Thoracic aorta (tissue), 2 donors: ENCODE data around the gene SYN1. TPM values are rescaled to one million over a fixed set of nuclear protein-coding genes. Genes with fewer than 3 reads are reported as not detected.

Experiments used
- ATAC-seq: fragments of 150-250 bp; one replicate; pipeline ENCODE4 v1.8.0; 2017; ENCODE audit warnings: low read depth; ENCODE audit not compliant: insufficient number of reproducible peaks, low FRiP score
- DNase-seq: peaks from one replicate; pipeline ENCODE4 v3.0.0-alpha.2; 2020; ENCODE audit warnings: low spot score
- H3K27ac ChIP-seq, 2 donors: fragments of 200-600 bp; sonication (generic); 1 replicate in 1 of 2; 2 replicates in 1 of 2; pipeline ENCODE4 v1.5.1; 2016; ENCODE audit warnings: mild to moderate bottlenecking in 2 of 2, moderate library complexity in 2 of 2
- H3K27me3 ChIP-seq: fragments of 200-600 bp; sonication (generic); replicated peaks from 2 replicates; pipeline ENCODE4 v1.6.0; 2016; ENCODE audit warnings: mild to moderate bottlenecking; ENCODE audit not compliant: insufficient read depth
- H3K36me3 ChIP-seq: fragments of 200-600 bp; sonication (generic); one replicate; pipeline ENCODE4 v1.5.1; 2016
- H3K4me1 ChIP-seq, 2 donors: fragments of 200-600 bp; sonication (generic); 1 replicate in 1 of 2; 2 replicates in 1 of 2; pipeline versions ENCODE4 v1.5.1 to v1.6.0; 2016; ENCODE audit warnings: low read depth in 2 of 2, mild to moderate bottlenecking in 1 of 2; ENCODE audit not compliant: control insufficient read depth in 1 of 2
- H3K4me3 ChIP-seq: fragments of 200-600 bp; sonication (generic); 2 replicates; pipeline ENCODE4 v1.5.1; 2016; ENCODE audit warnings: mild to moderate bottlenecking
- H3K9me3 ChIP-seq: fragments of 200-600 bp; sonication (generic); 2 replicates; pipeline ENCODE4 v1.5.1; 2016
- total RNA-seq, 2 donors: library from RNA; depleted of rRNA; stranded (reverse); fragments of >200 nt; gene quantifications; one replicate each; pipeline versions ENCODE4 v1.1.0 to v1.2.3, GENCODE V29; 2016
- TF ChIP-seq, protein P1 (sequence below): fragments of 200-600 bp; sonication (generic); IDR thresholded peaks from one replicate; pipeline ENCODE4 v1.5.1; 2019; ENCODE audit warnings: antibody characterized with exemption

The SYN1 gene
- total RNA-seq, 2 donors from 2014 or later = 0.27 to 0.85 TPM

DNA sequence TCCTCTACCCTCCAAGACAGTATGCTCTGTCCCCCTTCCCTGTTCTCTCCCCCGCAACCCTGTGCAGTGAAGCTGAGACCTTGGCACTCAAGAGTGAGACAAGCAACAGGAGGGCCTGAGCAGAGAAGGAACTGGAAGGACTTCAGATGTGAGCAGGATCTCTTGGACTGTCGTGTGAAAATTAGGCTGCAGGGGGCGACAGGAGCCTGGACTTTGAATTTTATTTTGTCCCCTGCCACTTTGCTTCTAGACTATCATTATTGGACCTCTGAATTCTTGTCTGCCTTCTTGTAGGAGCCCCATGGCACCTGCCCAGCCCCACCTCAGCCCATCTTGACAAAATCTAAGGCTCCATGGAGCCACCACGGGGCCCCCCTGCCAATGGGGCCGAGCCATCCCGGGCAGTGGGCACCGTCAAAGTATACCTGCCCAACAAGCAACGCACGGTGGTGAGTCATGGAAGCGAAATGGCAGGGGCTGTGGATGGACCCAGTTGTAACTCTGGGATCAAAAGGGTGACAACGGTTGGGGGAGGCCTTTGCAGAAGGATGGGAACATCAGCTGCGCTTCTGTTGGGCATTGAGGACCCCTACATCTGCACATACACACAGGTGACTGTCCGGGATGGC is 56.9 kb downstream of the SYN1 start:
- TF ChIP-seq, protein P1, sequence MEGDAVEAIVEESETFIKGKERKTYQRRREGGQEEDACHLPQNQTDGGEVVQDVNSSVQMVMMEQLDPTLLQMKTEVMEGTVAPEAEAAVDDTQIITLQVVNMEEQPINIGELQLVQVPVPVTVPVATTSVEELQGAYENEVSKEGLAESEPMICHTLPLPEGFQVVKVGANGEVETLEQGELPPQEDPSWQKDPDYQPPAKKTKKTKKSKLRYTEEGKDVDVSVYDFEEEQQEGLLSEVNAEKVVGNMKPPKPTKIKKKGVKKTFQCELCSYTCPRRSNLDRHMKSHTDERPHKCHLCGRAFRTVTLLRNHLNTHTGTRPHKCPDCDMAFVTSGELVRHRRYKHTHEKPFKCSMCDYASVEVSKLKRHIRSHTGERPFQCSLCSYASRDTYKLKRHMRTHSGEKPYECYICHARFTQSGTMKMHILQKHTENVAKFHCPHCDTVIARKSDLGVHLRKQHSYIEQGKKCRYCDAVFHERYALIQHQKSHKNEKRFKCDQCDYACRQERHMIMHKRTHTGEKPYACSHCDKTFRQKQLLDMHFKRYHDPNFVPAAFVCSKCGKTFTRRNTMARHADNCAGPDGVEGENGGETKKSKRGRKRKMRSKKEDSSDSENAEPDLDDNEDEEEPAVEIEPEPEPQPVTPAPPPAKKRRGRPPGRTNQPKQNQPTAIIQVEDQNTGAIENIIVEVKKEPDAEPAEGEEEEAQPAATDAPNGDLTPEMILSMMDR = peak; percentile 13
- H3K27ac ChIP-seq = no peak overlapping the region
- DNase-seq = no peak

DNA sequence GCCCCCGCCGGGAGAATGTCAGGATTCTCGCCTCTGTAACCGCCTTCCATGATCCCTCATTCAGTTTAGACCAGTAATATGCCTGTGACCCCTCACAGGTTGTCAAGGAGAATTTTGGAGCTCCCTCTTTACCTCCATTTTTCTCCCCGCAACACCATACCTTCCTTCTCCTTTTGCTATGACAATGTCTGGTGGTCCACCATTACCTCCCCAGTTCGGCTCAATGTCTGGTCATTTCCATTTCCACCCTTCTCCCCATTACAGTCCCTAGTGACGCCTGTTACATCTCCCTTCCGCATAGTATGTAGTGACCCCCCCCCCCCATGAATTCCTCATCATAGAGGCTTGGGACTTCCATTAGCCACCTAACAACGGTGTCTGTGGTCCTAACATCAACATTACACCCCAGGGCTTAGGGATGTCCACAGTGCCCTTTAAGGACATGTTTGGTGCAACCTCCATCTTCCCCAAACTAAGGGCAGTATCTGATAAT is 58.0 kb downstream of the SYN1 start:
- peaks cover 5% of the 10 kb centered on the region for H3K36me3 ChIP-seq
- peak overlapping the region; percentile 88 for H3K4me3 ChIP-seq
- peak overlapping the region; percentile 91 to 93 for H3K27ac ChIP-seq
- H3K27me3 ChIP-seq = no peaks in the 10 kb centered on the region
- TF ChIP-seq, protein P1 = no peak
- H3K4me1 ChIP-seq = peaks cover 3 to 21% of the 10 kb centered on the region in 2 donors
- no peaks in the 10 kb centered on the region for H3K9me3 ChIP-seq
- no peak for ATAC-seq
- DNase-seq = no peak

More for the DNA sequence above, 56.9 kb downstream of the SYN1 start:
- no peaks in the 10 kb centered on the region for H3K27me3 ChIP-seq
- no peak for ATAC-seq
- no peaks in the 10 kb centered on the region for H3K9me3 ChIP-seq
- H3K4me3 ChIP-seq = peak overlapping the region; percentile 88
- peaks cover 10% of the 10 kb centered on the region for H3K36me3 ChIP-seq
- H3K4me1 ChIP-seq = peaks cover 3 to 21% of the 10 kb centered on the region in 2 donors

DNA sequence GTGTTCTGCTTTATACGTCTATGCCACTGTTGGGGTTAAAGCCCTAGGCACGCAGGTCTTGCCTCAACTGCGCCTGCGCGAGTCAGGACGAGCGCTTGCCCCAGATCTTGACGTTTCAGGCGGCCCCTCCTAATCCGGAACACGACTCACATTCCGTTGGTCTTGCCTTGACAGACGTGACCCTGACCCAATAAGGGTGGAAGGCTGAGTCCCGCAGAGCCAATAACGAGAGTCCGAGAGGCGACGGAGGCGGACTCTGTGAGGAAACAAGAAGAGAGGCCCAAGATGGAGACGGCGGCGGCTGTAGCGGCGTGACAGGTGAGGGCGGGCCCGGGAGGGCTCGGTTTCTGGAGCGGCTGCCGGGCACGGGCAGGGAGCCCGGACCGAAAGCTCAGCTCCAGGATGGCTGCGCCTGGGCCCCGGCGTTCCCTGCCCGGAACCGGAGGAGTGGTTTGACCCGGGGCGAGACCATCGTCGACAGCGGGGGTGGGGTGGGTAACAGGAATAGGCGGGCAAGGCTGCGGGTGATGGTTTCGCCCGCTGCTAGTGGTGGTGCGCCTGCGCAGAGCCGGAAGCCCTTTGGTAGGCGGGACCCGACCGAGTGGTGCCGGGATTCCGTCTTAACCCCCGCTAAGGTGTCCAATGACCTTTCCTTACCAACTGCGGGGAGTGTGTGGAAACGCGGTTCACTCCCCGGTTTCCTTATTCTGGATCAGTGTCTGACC is 58.6 kb downstream of the SYN1 start, which contains the start of gene ARAF:
TSS of gene ARAF (plus strand) at position 272 of the 725 bp plus-strand sequence. CDS start 1,763 bp downstream, outside the sequence.
- H3K27me3 ChIP-seq = no peaks in the 10 kb centered on the region
- peaks cover 3 to 21% of the 10 kb centered on the region in 2 donors for H3K4me1 ChIP-seq
- peak; percentile 96 for ATAC-seq
- peak within 1 kb of the TSS; percentile 88 for H3K4me3 ChIP-seq
- H3K36me3 ChIP-seq = peaks cover 5% of the 10 kb centered on the region
- peak within 1 kb of the TSS; percentile 91 to 93 for H3K27ac ChIP-seq
- TF ChIP-seq, protein P1 = no peak
- no peaks in the 10 kb centered on the region for H3K9me3 ChIP-seq
- peak; percentile 89 for DNase-seq

GRCh38 chrX:47560179-47560933 is 59.3 kb downstream of the SYN1 start:
- Histone ChIP-seq H3K4me3 (peak overlapping the region; percentile 88), H3K4me1 (peaks cover 3 to 21% of the 10 kb centered on the region in 2 donors), H3K9me3 (no peaks in the 10 kb centered on the region), H3K27ac (peak overlapping the region; percentile 91 to 93), H3K27me3 (no peaks in the 10 kb centered on the region), H3K36me3 (peaks cover 5% of the 10 kb centered on the region)
- no peak for DNase-seq
- TF ChIP-seq, protein P1 = no peak
- no peak for ATAC-seq

DNA sequence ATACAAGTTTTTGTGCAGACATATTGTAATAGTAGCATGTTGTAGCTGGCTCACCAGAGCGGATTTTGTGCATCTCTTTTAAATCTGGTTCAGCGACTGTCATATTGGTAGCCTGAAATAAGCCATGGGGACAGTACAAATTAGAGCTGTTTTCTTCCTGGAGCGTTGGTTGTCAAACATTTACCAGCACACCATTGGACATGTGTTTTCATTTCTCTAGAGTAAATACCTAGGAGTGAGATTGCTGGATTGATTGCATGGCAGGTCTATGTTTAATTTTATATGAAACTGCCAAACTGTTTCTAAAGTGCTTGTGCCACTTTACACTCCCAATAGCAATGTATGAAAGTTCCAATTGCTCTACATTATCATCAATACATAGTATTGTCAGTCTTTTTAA is 61.2 kb downstream of the SYN1 start:
- Histone ChIP-seq H3K4me1 (peaks cover 3 to 16% of the 10 kb centered on the region in 2 donors), H3K9me3 (no peaks in the 10 kb centered on the region), H3K27me3 (no peaks in the 10 kb centered on the region), H3K4me3 (no peak overlapping the region), H3K27ac (no peak overlapping the region), H3K36me3 (no peaks in the 10 kb centered on the region)
- DNase-seq (no peak), ATAC-seq (no peak)
- TF ChIP-seq, protein P1 = no peak
